PC-3 (cell line): ENCODE data around the gene FRAT1.

ENCODE experiments used
- CTCF ChIP-seq: fragments of 300-600 bp; sonication (generic); conservative IDR thresholded peaks from 2 replicates; pipeline ENCODE4 v1.5.1; 2017; ENCODE audit warnings: antibody characterized with exemption, low read depth, mild to moderate bottlenecking, low read length
- EZH2 ChIP-seq: fragments of 300-600 bp; sonication (generic); IDR thresholded peaks from one replicate; pipeline ENCODE4 v1.6.1; 2017; ENCODE audit warnings: antibody characterized with exemption, mild to moderate bottlenecking, low read length; ENCODE audit not compliant: unreplicated experiment
- EZH2phosphoT487 ChIP-seq: fragments of 300-600 bp; sonication (generic); IDR thresholded peaks from 2 replicates; pipeline ENCODE4 v1.6.1; 2018; ENCODE audit warnings: mild to moderate bottlenecking, antibody characterized with exemption, low read length, borderline replicate concordance

GRCh38 chr10:97297556-97298222 lies 21.4 kb upstream of the FRAT1 start:
- TF ChIP-seq EZH2: no peak
- TF ChIP-seq CTCF: no peak
- TF ChIP-seq EZH2phosphoT487: no peak
